ENCODE results near the gene DNAJC17. TPM values are rescaled to one million over a fixed set of nuclear protein-coding genes. Genes with fewer than 3 reads are reported as not detected.

The DNAJC17 gene
- polyA plus RNA-seq, 2 donors = 51.3 to 88.1 TPM

DNA sequence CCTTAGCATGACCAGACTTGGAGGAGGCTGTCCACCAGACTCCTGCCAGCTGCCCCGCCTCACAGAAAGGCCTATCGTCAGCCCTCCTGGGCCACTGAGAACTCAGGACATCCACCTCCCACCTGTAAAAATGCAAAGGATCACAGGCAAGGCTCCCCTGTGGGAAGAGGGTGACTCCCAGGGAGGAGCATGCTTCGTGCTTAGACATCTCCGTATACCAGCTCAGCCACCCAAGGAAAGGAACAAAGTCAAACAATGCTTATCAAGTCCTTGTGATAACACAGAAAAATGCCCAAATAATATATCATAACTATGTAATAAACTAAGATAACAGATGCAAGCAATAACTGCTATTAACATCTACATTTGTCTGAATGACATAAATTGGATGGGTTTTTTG, 56.4 kb downstream of the DNAJC17 start:
- Histone ChIP-seq H3K27me3 (ENCODE audit: control insufficient read depth in 1 of 2, insufficient read depth in 2 of 2, low read length in 2 of 2) (no peaks in the 10 kb centered on the region), H3K9me3 (ENCODE audit: control insufficient read depth in 2 of 2, insufficient read depth in 1 of 2, low read depth in 1 of 2, low read length in 1 of 2) (no peaks in the 10 kb centered on the region), H3K4me3 (ENCODE audit: low read depth in 1 of 2, low read length in 2 of 2) (no peak overlapping the region), H3K27ac (ENCODE audit: low read depth in 2 of 2, low read length in 1 of 2) (no peak overlapping the region), H3K36me3 (ENCODE audit: control insufficient read depth in 2 of 2, insufficient read depth in 2 of 2, low read length in 1 of 2) (peaks cover 23 to 26% of the 10 kb centered on the region in 2 donors), H3K4me1 (ENCODE audit: control insufficient read depth in 2 of 2, insufficient read depth in 2 of 2, low read length in 1 of 2) (peaks cover 0 to 4% of the 10 kb centered on the region in 2 donors)
- 82 to 89% methylated on average over 4 of the region's 4 CpGs for WGBS, 2 donors

DNA sequence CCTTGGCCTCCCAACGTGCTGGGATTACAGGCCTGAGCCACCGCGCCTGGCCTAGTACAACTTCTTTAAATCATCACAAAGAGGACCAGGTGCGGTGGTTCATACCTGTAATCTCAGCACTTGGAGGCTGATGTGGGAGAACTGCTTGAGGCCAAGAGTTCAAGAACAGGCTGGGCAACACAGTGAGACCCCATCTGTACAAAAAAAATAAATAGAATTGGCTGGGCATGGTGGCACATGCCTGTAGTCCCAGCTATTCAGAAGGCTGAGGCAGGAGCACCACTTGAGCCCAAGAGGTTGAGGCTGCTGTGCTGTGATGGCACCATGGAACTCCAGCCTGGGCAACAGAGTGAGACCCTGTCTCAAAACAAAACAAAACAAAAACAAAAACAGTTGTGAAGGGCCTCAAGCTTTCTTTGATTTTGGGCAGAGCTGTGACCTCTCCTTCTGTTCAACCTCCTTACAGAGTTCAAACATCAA, 58.1 kb downstream of the DNAJC17 start:
- 97% methylated on average over 4 of the region's 4 CpGs for WGBS, 2 donors
- Histone ChIP-seq H3K9me3 (ENCODE audit: control insufficient read depth in 2 of 2, insufficient read depth in 1 of 2, low read depth in 1 of 2, low read length in 1 of 2) (no peaks in the 10 kb centered on the region), H3K36me3 (ENCODE audit: control insufficient read depth in 2 of 2, insufficient read depth in 2 of 2, low read length in 1 of 2) (peaks cover 23 to 33% of the 10 kb centered on the region in 2 donors), H3K27me3 (ENCODE audit: control insufficient read depth in 1 of 2, insufficient read depth in 2 of 2, low read length in 2 of 2) (no peaks in the 10 kb centered on the region), H3K27ac (ENCODE audit: low read depth in 2 of 2, low read length in 1 of 2) (no peak overlapping the region), H3K4me3 (ENCODE audit: low read depth in 1 of 2, low read length in 2 of 2) (no peak overlapping the region), H3K4me1 (ENCODE audit: control insufficient read depth in 2 of 2, insufficient read depth in 2 of 2, low read length in 1 of 2) (peaks cover 0 to under 1% of the 10 kb centered on the region in 2 donors)

DNA sequence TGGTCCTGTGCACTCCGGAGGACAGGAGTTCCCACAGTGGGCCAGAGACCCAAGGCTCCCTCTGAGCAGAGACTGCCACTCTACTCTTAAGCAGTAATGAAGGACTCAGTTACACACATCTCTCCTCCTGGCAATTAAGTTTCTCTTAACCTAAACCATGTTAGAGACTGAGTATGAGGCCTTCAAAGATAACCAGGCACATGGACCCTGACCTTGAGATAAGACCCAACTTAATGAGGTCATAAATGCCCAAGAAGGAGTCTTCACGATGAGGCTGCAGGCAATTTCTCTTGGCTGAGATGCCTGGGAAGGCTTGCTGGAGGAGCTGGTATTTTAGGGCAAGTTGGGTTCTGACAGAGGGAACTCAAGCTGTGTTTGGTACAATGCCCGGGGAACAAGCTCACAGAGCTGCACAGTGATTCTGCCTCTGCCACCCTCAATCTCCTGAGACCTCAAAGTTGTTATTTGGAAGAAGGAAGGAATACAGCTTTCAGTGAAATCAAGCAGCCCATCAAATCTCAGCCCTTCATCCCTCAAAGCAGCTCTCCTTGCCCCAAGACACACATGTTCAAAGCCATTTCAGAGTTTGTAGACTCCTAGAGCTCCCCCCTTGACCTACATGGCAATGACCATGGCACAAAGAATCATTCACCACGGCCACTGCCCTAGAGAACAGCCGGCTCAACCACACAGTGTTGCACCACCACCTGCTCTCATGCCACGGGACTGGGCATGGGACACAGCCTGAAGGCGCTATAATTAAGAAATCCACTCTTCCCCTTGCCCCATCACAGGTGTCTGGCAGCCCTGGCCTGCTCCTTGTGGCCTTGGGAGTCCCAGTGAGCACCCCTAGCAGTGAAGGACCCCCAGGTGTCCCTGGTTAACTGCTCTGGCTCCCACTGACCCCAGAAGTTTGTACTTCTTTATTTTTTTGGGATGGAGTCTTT, 59.3 kb downstream of the DNAJC17 start:
- H3K27me3 ChIP-seq (ENCODE audit: control insufficient read depth in 1 of 2, insufficient read depth in 2 of 2, low read length in 2 of 2) = no peaks in the 10 kb centered on the region
- whole genome bisulfite sequencing, 2 donors = 72 to 79% methylated on average over 7 of the region's 7 CpGs
- peaks cover 29 to 43% of the 10 kb centered on the region in 2 donors for H3K36me3 ChIP-seq (ENCODE audit: control insufficient read depth in 2 of 2, insufficient read depth in 2 of 2, low read length in 1 of 2)
- no peaks in the 10 kb centered on the region for H3K9me3 ChIP-seq (ENCODE audit: control insufficient read depth in 2 of 2, insufficient read depth in 1 of 2, low read depth in 1 of 2, low read length in 1 of 2)
- H3K4me1 ChIP-seq (ENCODE audit: control insufficient read depth in 2 of 2, insufficient read depth in 2 of 2, low read length in 1 of 2) = no peaks in the 10 kb centered on the region
- no peak overlapping the region for H3K27ac ChIP-seq (ENCODE audit: low read depth in 2 of 2, low read length in 1 of 2)
- H3K4me3 ChIP-seq (ENCODE audit: low read depth in 1 of 2, low read length in 2 of 2) = no peak overlapping the region

DNA sequence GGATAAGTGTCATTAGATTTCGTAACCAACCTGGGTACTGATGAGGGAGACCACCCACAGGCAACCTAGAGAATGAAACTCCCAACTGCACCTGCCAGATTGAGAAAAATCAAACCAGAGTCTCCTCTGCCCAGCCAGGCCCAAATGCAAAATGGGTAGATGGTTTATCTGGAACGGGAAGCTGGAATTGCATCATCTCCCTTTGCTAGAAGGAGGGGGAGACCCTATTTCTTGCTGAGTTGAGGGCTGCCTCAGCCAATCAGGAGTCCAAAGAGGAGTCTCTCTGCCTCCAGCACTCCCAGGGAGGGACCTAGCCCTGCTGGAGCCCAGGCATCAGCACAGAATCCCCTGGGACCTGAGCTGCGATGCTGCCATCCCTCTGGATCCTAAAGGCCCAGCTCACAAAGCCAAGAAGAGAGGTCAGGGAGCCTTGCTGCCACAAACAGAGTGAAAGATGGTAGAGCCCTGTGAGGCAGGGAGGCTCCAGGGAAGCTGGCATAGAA, 60.3 kb downstream of the DNAJC17 start:
- H3K36me3 ChIP-seq (ENCODE audit: control insufficient read depth in 2 of 2, insufficient read depth in 2 of 2, low read length in 1 of 2) = peaks cover 29 to 42% of the 10 kb centered on the region in 2 donors
- WGBS, 2 donors = 74% methylated on average over 3 of the region's 3 CpGs
- no peak overlapping the region for H3K4me3 ChIP-seq (ENCODE audit: low read depth in 1 of 2, low read length in 2 of 2)
- H3K27me3 ChIP-seq (ENCODE audit: control insufficient read depth in 1 of 2, insufficient read depth in 2 of 2, low read length in 2 of 2) = no peaks in the 10 kb centered on the region
- no peak overlapping the region for H3K27ac ChIP-seq (ENCODE audit: low read depth in 2 of 2, low read length in 1 of 2)
- H3K9me3 ChIP-seq (ENCODE audit: control insufficient read depth in 2 of 2, insufficient read depth in 1 of 2, low read depth in 1 of 2, low read length in 1 of 2) = no peaks in the 10 kb centered on the region
- H3K4me1 ChIP-seq (ENCODE audit: control insufficient read depth in 2 of 2, insufficient read depth in 2 of 2, low read length in 1 of 2) = no peaks in the 10 kb centered on the region

DNA sequence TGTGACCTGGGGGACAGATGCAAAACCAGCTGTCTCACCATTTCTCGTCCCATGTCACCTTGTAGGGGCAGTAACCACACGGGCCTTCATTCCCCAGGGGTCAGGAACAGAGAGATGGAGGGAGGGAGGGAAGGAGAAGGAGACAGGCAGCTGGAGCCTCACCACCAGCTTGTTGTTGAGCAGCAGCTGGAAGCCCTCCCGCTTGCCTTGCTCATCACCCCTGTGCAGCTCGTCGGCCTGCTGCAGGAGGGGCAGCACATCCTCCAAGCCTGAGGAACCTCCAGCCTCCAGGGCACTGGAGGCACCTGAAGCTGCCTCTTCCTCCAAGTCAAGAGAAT, 62.5 kb downstream of the DNAJC17 start:
- Histone ChIP-seq H3K4me3 (ENCODE audit: low read depth in 1 of 2, low read length in 2 of 2) (no peak overlapping the region), H3K27me3 (ENCODE audit: control insufficient read depth in 1 of 2, insufficient read depth in 2 of 2, low read length in 2 of 2) (no peaks in the 10 kb centered on the region), H3K27ac (ENCODE audit: low read depth in 2 of 2, low read length in 1 of 2) (no peak overlapping the region), H3K4me1 (ENCODE audit: control insufficient read depth in 2 of 2, insufficient read depth in 2 of 2, low read length in 1 of 2) (no peaks in the 10 kb centered on the region), H3K9me3 (ENCODE audit: control insufficient read depth in 2 of 2, insufficient read depth in 1 of 2, low read depth in 1 of 2, low read length in 1 of 2) (no peaks in the 10 kb centered on the region), H3K36me3 (ENCODE audit: control insufficient read depth in 2 of 2, insufficient read depth in 2 of 2, low read length in 1 of 2) (peaks cover 25 to 34% of the 10 kb centered on the region in 2 donors)
- WGBS, 2 donors = 72 to 78% methylated on average over 5 of the region's 5 CpGs

DNA sequence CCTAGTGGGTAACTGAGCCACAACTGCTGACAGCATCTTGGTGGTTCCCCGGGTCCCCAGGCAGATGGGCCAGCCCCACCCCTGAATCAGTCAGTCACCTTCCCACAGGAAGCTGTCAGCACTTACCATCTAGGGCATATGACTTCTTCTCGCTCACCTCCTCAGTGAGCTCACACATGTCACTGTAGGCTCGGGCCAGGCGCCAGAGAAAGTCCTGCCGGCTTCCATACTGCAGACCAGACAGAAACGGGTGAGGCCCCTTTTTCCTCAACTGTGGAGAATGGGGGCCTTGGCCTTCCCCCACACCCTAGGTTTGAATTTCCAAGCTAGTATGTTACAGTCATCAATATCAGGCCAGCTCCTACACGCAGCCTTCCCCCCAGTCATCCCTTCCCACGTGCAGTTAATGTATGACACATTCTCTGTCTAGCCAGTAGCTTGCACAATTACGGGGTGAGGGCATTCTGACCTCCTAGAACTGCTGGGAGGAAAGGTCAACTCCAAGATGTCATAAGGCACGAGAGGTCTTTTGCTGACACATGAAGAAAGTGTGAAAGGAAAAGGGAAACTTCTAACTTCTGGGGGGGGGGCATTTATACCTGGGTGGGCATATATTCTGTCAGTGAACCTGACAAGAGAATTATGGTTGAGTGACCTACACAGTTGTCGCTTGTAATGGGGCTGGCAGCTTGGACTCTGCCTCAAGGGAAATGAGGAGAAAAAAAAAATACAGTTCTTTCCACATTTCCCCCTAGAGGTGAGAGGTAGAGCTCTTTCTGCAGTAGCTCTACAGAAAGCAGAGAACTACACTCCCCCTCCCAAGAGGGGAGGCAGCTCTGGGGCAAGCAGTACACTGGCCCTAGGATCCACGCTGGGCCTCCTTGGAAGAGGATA, 63.1 kb downstream of the DNAJC17 start:
- 71 to 72% methylated on average over 12 of the region's 12 CpGs for WGBS, 2 donors
- H3K4me3 ChIP-seq (ENCODE audit: low read depth in 1 of 2, low read length in 2 of 2) = no peak overlapping the region
- no peaks in the 10 kb centered on the region for H3K4me1 ChIP-seq (ENCODE audit: control insufficient read depth in 2 of 2, insufficient read depth in 2 of 2, low read length in 1 of 2)
- H3K9me3 ChIP-seq (ENCODE audit: control insufficient read depth in 2 of 2, insufficient read depth in 1 of 2, low read depth in 1 of 2, low read length in 1 of 2) = no peaks in the 10 kb centered on the region
- H3K27me3 ChIP-seq (ENCODE audit: control insufficient read depth in 1 of 2, insufficient read depth in 2 of 2, low read length in 2 of 2) = no peaks in the 10 kb centered on the region
- peak overlapping the region in 1 of 2 donors; percentile 22 for H3K27ac ChIP-seq (ENCODE audit: low read depth in 2 of 2, low read length in 1 of 2)
- H3K36me3 ChIP-seq (ENCODE audit: control insufficient read depth in 2 of 2, insufficient read depth in 2 of 2, low read length in 1 of 2) = peaks cover 23 to 37% of the 10 kb centered on the region in 2 donors

DNA sequence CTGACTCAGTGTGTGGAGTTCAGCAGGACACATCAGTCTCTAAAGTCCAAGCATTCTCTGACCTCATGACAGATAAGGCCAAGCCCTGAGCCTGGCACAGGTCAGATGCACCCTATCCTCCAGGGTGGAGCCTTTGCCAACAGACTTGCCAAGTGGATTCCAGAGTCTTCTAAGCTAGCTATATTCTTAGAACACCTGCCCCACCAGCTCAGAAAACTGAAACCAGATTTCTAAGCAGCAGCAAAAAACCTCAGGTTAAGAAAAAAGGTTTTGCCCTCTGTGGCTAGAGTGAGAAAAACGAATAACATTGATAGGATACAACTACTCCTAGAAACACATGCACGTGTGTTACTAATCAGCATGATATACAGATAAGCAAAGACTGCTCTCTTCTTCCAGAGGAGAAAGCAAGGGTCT, 63.8 kb downstream of the DNAJC17 start:
- 80 to 83% methylated on average over 2 of the region's 2 CpGs for WGBS, 2 donors
- H3K36me3 ChIP-seq (ENCODE audit: control insufficient read depth in 2 of 2, insufficient read depth in 2 of 2, low read length in 1 of 2) = peaks cover 23 to 36% of the 10 kb centered on the region in 2 donors

DNA sequence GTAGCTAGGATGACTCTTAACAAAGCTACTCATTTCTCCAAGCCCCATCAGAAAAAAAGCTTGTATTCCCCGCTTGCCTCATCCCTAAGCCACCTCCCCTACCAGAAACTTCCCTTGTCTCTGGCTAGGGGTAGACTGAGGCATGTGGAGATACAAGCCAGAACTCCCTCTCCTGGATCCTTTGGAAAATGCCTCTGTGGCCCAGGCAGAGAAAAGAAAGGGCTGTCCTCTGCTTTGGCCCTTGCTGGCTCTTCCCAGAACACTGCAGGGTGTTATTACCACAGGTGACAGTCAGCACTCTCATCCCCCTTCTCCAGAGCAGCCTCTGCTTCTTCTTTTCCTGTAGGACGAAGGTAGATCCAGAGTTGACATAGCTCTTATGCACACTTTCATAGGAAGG, 67.4 kb downstream of the DNAJC17 start:
- H3K27ac ChIP-seq (ENCODE audit: low read depth in 2 of 2, low read length in 1 of 2) = no peak overlapping the region
- no peaks in the 10 kb centered on the region for H3K27me3 ChIP-seq (ENCODE audit: control insufficient read depth in 1 of 2, insufficient read depth in 2 of 2, low read length in 2 of 2)
- H3K4me3 ChIP-seq (ENCODE audit: low read depth in 1 of 2, low read length in 2 of 2) = no peak overlapping the region
- no peaks in the 10 kb centered on the region for H3K4me1 ChIP-seq (ENCODE audit: control insufficient read depth in 2 of 2, insufficient read depth in 2 of 2, low read length in 1 of 2)
- no peaks in the 10 kb centered on the region for H3K9me3 ChIP-seq (ENCODE audit: control insufficient read depth in 2 of 2, insufficient read depth in 1 of 2, low read depth in 1 of 2, low read length in 1 of 2)
- H3K36me3 ChIP-seq (ENCODE audit: control insufficient read depth in 2 of 2, insufficient read depth in 2 of 2, low read length in 1 of 2) = peaks cover 21 to 34% of the 10 kb centered on the region in 2 donors
- WGBS, 2 donors = 93 to 96% methylated on average over 2 of the region's 2 CpGs

More for the DNA sequence above, 63.8 kb downstream of the DNAJC17 start:
- H3K4me3 ChIP-seq (ENCODE audit: low read depth in 1 of 2, low read length in 2 of 2) = no peak overlapping the region
- no peaks in the 10 kb centered on the region for H3K4me1 ChIP-seq (ENCODE audit: control insufficient read depth in 2 of 2, insufficient read depth in 2 of 2, low read length in 1 of 2)
- H3K27ac ChIP-seq (ENCODE audit: low read depth in 2 of 2, low read length in 1 of 2) = no peak overlapping the region
- no peaks in the 10 kb centered on the region for H3K27me3 ChIP-seq (ENCODE audit: control insufficient read depth in 1 of 2, insufficient read depth in 2 of 2, low read length in 2 of 2)
- H3K9me3 ChIP-seq (ENCODE audit: control insufficient read depth in 2 of 2, insufficient read depth in 1 of 2, low read depth in 1 of 2, low read length in 1 of 2) = no peaks in the 10 kb centered on the region

DNA sequence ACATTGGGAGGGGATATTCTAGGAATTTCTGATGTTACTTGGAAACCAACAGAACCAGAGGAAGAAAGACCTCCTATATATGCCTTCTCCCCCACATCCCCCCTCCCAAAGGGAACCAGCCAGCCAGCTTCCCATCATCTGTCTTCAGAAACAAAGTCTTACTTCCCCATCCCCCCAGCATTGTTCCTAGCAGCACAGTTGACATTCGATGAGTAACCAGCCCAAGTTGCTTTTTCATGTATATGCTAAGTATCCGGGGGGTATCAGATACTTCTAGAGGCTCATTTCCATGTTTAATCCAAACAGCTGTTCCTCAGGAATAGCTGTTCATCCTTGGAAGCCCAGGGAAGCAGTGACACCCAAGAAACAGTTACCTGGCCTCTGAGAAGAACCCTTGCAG, 68.2 kb downstream of the DNAJC17 start:
- Histone ChIP-seq H3K36me3 (ENCODE audit: control insufficient read depth in 2 of 2, insufficient read depth in 2 of 2, low read length in 1 of 2) (peaks cover 20 to 30% of the 10 kb centered on the region in 2 donors), H3K27me3 (ENCODE audit: control insufficient read depth in 1 of 2, insufficient read depth in 2 of 2, low read length in 2 of 2) (no peaks in the 10 kb centered on the region), H3K27ac (ENCODE audit: low read depth in 2 of 2, low read length in 1 of 2) (no peak overlapping the region), H3K9me3 (ENCODE audit: control insufficient read depth in 2 of 2, insufficient read depth in 1 of 2, low read depth in 1 of 2, low read length in 1 of 2) (no peaks in the 10 kb centered on the region), H3K4me1 (ENCODE audit: control insufficient read depth in 2 of 2, insufficient read depth in 2 of 2, low read length in 1 of 2) (no peaks in the 10 kb centered on the region), H3K4me3 (ENCODE audit: low read depth in 1 of 2, low read length in 2 of 2) (no peak overlapping the region)
- 64 to 67% methylated on average over 2 of the region's 2 CpGs for WGBS, 2 donors
